BLaER1 treated with 17β-estradiol and CSF1 and Interleukin-3, amounts not matched to agents 10 nM and 100 nM (cell line): ENCODE data around the gene DLGAP1.
A peak's percentile ranks its signal among the peaks of the same experiment; 100 is the strongest.

Experiments
- H3K27ac ChIP-seq, 11 experiments: shearing (Covaris generic); formaldehyde crosslinking; 2 replicates each; pipeline ENCODE4 v1.8.1; 2022
- H3K27me3 ChIP-seq, 11 experiments: shearing (Covaris generic); formaldehyde crosslinking; 2 replicates each; pipeline ENCODE4 v1.8.1; 2022
- H3K36me3 ChIP-seq, 11 experiments: shearing (Covaris generic); formaldehyde crosslinking; 2 replicates each; pipeline ENCODE4 v1.8.1; 2022
- H3K4me1 ChIP-seq, 10 experiments: shearing (Covaris generic); formaldehyde crosslinking; 2 replicates each; pipeline ENCODE4 v1.8.1; 2022
- H3K4me2 ChIP-seq, 11 experiments: shearing (Covaris generic); formaldehyde crosslinking; 2 replicates each; pipeline ENCODE4 v1.8.1; 2022
- H3K4me3 ChIP-seq, 10 experiments: shearing (Covaris generic); formaldehyde crosslinking; 2 replicates each; pipeline ENCODE4 v1.8.1; 2022
- H3K9ac ChIP-seq, 11 experiments: shearing (Covaris generic); formaldehyde crosslinking; 2 replicates each; pipeline ENCODE4 v1.8.1; 2022
- H3K9me3 ChIP-seq, 11 experiments: shearing (Covaris generic); formaldehyde crosslinking; replicated peaks in 1 of 11; 2 replicates each; pipeline ENCODE4 v1.8.1; 2022
- H4K20me1 ChIP-seq, 11 experiments: shearing (Covaris generic); formaldehyde crosslinking; 2 replicates each; pipeline ENCODE4 v1.8.1; 2022
- Cebpa-rat ChIP-seq, 11 experiments: shearing (Covaris generic); IDR thresholded peaks; 2 replicates each; pipeline ENCODE4 v1.8.1; 2022

The DLGAP1 gene

GRCh38 chr18:3682061-3682460 is 773.0 kb downstream of the DLGAP1 start:
- no peak overlapping the region for H3K27ac ChIP-seq
- H4K20me1 ChIP-seq, result no peaks in the 10 kb centered on the region
- H3K27me3 ChIP-seq, result no peaks in the 10 kb centered on the region
- peaks cover 0 to 18% (median 0%) of the 10 kb centered on the region in 10 experiments; a peak in 4 of 20 replicates for H3K4me1 ChIP-seq
- peaks cover 0 to 19% (median 5%) of the 10 kb centered on the region in 11 experiments; a peak in 13 of 22 replicates for H3K9me3 ChIP-seq
- H3K36me3 ChIP-seq, result no peaks in the 10 kb centered on the region
- no peak overlapping the region for H3K4me2 ChIP-seq
- no peak overlapping the region for H3K9ac ChIP-seq
- no peak for TF ChIP-seq Cebpa-rat (IDR thresholded peaks at IDR 0.05)
- H3K4me3 ChIP-seq, result no peak overlapping the region

DNA sequence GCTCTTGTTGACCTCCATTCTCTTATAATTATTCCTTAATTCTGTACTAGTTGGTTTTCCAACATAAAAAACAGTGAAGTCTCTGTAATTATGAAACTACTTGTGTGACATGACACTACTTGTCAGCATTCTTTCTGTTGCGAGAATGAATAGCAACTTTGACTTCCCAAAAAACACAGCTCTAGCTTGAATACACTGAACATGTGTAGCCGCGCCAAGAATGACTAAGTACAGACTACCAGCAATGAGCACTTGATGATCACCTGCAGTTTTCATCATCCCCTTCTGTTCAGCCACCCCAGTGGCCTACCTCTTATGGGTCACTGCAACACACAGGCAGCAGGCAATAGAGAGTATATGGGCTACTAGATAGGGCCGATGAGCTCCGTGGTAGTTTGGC is 775.9 kb downstream of the DLGAP1 start:
- Histone ChIP-seq H3K4me2 (peak overlapping the region in 2 of 11 experiments; percentile 36 to 80; a peak in 4 of 22 replicates), H3K9me3 (peaks cover 0 to 14% (median 7%) of the 10 kb centered on the region in 11 experiments; a peak in 10 of 22 replicates), H3K36me3 (no peaks in the 10 kb centered on the region), H3K9ac (no peak overlapping the region), H4K20me1 (no peaks in the 10 kb centered on the region), H3K4me1 (peaks cover 0 to 18% (median 0%) of the 10 kb centered on the region in 10 experiments; a peak in 4 of 20 replicates), H3K4me3 (no peak overlapping the region), H3K27ac (no peak overlapping the region; a peak in 1 of 22 replicates), H3K27me3 (no peaks in the 10 kb centered on the region)
- no peak for TF ChIP-seq Cebpa-rat (IDR thresholded peaks at IDR 0.05)

DNA sequence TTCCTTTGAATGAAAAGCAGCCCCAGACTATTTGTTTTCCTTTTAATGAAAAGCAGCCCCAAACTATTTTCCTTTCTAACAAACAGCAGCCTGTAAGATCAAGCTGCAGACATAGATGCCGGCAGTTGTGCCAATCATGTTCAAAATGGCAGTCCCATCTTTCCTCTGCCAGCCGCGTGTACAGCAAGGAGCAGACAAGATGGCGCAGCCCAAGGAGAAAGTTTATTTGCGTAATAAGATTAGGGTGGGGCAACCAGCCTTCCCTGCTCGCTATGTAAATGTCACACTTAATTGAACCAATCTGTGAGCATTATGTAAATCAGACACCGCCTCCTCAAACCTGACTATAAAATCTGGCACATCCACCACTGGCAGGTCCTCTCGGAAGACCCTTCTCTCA is 779.1 kb downstream of the DLGAP1 start:
- TF ChIP-seq Cebpa-rat (IDR thresholded peaks at IDR 0.05), result no peak
- Histone ChIP-seq H3K27me3 (no peaks in the 10 kb centered on the region), H3K4me1 (peaks cover 0 to 18% (median 0%) of the 10 kb centered on the region in 10 experiments; a peak in 4 of 20 replicates), H3K9me3 (peaks cover 0 to 7% (median 0%) of the 10 kb centered on the region in 11 experiments; a peak in 5 of 22 replicates), H3K27ac (no peak overlapping the region), H4K20me1 (no peaks in the 10 kb centered on the region), H3K9ac (no peak overlapping the region), H3K4me2 (no peak overlapping the region), H3K36me3 (no peaks in the 10 kb centered on the region), H3K4me3 (no peak overlapping the region)

GRCh38 chr18:3675446-3675845 is 779.7 kb downstream of the DLGAP1 start:
- TF ChIP-seq Cebpa-rat (IDR thresholded peaks at IDR 0.05), result no peak
- no peak overlapping the region for H3K4me2 ChIP-seq
- H4K20me1 ChIP-seq, result no peaks in the 10 kb centered on the region
- H3K4me1 ChIP-seq, result peaks cover 0 to 18% (median 0%) of the 10 kb centered on the region in 10 experiments; a peak in 4 of 20 replicates
- no peak overlapping the region for H3K27ac ChIP-seq
- H3K4me3 ChIP-seq, result no peak overlapping the region
- H3K36me3 ChIP-seq, result no peaks in the 10 kb centered on the region
- no peak overlapping the region for H3K9ac ChIP-seq
- no peaks in the 10 kb centered on the region for H3K27me3 ChIP-seq
- H3K9me3 ChIP-seq, result peaks cover 0 to 7% (median 0%) of the 10 kb centered on the region in 11 experiments; a peak in 5 of 22 replicates

DNA sequence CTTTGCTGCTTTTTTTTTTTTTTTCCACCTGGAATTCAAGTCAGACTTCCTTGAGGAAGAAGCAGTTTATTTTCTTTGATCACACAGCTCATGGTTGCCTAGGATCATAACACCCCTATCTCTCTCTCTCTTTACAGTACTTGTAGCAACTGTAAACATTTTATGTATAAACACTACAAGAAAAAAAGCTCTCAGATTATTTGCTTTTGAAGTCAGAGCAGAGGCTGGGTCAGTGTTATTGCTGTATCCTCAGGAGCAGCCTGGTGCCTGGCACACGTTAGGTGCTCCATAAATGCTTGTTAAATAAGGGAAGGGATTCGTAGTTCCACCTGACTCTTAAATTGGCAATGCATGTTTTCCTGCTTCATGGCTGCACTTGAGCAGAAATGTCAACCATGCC is 783.9 kb downstream of the DLGAP1 start:
- Histone ChIP-seq H3K36me3 (no peaks in the 10 kb centered on the region), H3K27me3 (no peaks in the 10 kb centered on the region), H3K4me2 (no peak overlapping the region), H3K4me1 (peaks cover 0 to 3% (median under 1%) of the 10 kb centered on the region in 10 experiments; a peak in 10 of 20 replicates), H3K4me3 (no peak overlapping the region), H3K27ac (no peak overlapping the region), H3K9ac (no peak overlapping the region), H4K20me1 (no peaks in the 10 kb centered on the region), H3K9me3 (peaks cover 0 to 5% (median 0%) of the 10 kb centered on the region in 11 experiments; a peak in 4 of 22 replicates)
- TF ChIP-seq Cebpa-rat (IDR thresholded peaks at IDR 0.05), result no peak

DNA sequence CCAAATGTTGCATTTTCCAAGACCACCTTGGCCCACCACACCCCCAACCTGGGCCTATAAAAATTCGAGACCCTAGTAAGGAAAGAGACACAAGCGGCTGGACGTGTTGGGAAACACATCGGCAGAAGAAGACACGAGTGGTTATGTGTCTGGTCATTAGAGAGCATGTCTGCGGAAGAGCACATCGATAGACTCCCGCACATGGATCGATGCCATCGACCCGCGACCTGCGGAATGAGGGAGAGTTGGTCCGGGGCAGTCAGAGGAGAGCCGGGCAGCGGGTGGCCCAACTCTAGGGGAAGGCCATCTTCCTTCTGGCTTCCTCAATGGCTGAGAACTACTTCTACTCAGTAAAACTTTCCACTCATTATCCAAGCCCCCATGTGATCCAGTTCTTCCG is 785.7 kb downstream of the DLGAP1 start:
- no peak overlapping the region for H3K27ac ChIP-seq
- no peak for TF ChIP-seq Cebpa-rat (IDR thresholded peaks at IDR 0.05)
- H3K4me2 ChIP-seq, result no peak overlapping the region
- peaks cover 16 to 21% (median 18%) of the 10 kb centered on the region in 10 experiments for H3K4me1 ChIP-seq
- H3K4me3 ChIP-seq, result no peak overlapping the region
- peaks cover 0 to 1% (median 0%) of the 10 kb centered on the region in 11 experiments; a peak in 1 of 22 replicates for H3K9me3 ChIP-seq
- H3K9ac ChIP-seq, result no peak overlapping the region
- no peaks in the 10 kb centered on the region for H3K27me3 ChIP-seq
- no peaks in the 10 kb centered on the region for H4K20me1 ChIP-seq
- no peaks in the 10 kb centered on the region for H3K36me3 ChIP-seq

DNA sequence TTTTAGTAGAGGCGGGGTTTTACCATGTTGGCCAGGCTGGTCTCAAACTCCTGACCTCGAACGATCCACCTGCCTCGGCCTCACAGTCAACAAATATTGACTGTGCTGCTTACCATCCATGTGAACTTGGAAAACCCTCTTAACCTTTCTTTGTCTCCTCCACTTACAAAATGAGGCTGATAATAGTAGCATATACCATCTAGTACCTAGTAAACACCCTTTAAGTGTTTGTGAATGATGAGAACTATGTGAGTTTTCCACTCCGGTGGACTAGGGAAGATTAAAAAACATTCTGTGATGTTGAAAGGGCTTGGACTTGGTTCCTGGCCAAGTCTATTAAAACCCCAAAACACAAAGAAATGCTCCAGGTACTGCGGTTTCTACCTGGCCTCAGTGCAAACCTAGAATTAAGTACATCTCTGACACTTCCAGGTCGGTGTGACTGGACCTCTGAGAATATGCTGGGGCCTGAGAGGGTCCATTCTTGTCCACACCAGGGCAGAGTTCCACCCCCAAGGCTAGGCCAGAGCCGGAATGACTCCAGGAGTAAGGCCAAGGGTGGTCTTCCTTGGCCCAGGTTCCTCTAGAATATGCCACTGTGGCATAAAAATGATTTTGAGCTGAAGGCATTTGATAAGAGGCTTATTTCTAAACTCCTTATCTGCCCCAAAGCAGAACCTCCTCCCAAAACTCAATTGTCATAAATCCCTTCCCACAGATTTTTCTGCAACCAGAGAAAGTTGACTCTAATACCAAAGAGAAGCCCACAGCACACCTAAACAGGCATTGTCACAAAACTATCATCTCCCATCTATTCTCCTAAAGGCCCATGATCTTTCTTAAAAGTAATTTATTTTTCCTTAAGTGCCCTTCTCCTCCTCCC is 787.6 kb downstream of the DLGAP1 start:
- TF ChIP-seq Cebpa-rat (IDR thresholded peaks at IDR 0.05), result no peak

DNA sequence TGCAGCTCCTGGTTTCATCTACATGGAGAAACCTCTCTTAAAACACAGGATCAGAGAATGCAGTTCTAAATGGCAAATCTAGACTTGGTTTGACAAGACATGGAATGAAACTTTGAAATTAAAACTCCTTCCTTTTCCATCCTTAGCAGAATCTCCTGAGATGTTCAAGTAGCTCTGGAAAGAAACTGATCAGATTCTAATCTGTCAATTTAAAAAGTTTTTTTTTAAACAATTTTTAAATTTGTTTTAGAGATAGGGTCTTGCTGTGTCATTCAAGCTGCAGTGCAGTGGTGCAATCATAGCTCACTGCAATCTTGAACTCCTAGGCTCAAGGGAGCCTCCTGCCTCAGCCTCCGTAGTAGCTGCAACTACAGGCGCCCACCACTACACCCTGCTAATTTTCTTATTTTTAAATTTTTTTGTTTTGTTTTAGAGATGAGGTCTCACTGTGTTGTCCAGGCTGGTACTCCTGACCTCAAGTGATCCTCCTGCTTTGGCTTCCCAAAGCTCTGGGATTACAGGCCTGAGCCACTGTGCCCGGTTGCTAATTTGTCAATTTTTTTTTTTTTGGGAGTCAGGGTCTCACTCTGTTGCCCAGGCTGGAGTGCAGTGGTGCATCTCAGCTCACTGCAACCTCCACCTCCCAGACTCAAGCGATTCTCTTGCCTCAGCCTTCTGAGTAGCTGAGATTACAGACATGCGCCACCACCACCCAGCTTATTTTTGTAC is 788.4 kb downstream of the DLGAP1 start:
- Histone ChIP-seq H3K4me1 (peaks cover 16 to 29% (median 20%) of the 10 kb centered on the region in 10 experiments), H3K4me2 (peak overlapping the region in 1 of 11 experiments; percentile 81; a peak in 3 of 22 replicates), H3K27ac (no peak overlapping the region), H3K9ac (no peak overlapping the region), H3K9me3 (peaks cover 5 to 24% (median 12%) of the 10 kb centered on the region in 11 experiments; a peak in 20 of 22 replicates), H3K36me3 (no peaks in the 10 kb centered on the region), H4K20me1 (no peaks in the 10 kb centered on the region), H3K4me3 (no peak overlapping the region), H3K27me3 (no peaks in the 10 kb centered on the region)
- no peak for TF ChIP-seq Cebpa-rat (IDR thresholded peaks at IDR 0.05)

More for the DNA sequence above, 787.6 kb downstream of the DLGAP1 start:
- Histone ChIP-seq H3K4me1 (peaks cover 16 to 27% (median 20%) of the 10 kb centered on the region in 10 experiments), H3K9ac (no peak overlapping the region), H3K27me3 (no peaks in the 10 kb centered on the region), H4K20me1 (no peaks in the 10 kb centered on the region), H3K4me3 (no peak overlapping the region), H3K9me3 (peaks cover 2 to 19% (median 8%) of the 10 kb centered on the region in 11 experiments; a peak in 20 of 22 replicates), H3K4me2 (no peak overlapping the region), H3K36me3 (no peaks in the 10 kb centered on the region), H3K27ac (no peak overlapping the region)
